CD4-positive, alpha-beta T cell treated with Interleukin-10 for 1 hour (primary cell): ENCODE data around the gene RRP1B.
"Not testable (repeated sequence)": the region's sequence is repeated elsewhere in the genome, so short reads cannot be mapped to it uniquely, and the experiment has no call there.

ENCODE experiments used
- DNase-seq: peaks from one replicate; pipeline ENCODE4 v3.0.0-alpha.2; 2020

Gene RRP1B

GRCh38 chr21:43675871-43676270 is 16.5 kb downstream of the RRP1B start:
- DNase-seq = no peak

GRCh38 chr21:43676391-43676790 is 17.0 kb downstream of the RRP1B start:
- DNase-seq = no peak

- DNase-seq = no peak
Observed at GRCh38 chr21:43679951-43680350, 20.6 kb downstream of the RRP1B start.

- DNase-seq = not testable (repeated sequence)
Observed at GRCh38 chr21:43680421-43680820, 21.1 kb downstream of the RRP1B start.

- no peak for DNase-seq
Observed at GRCh38 chr21:43681650-43682049, 22.3 kb downstream of the RRP1B start.

GRCh38 chr21:43684424-43684823 is 25.1 kb downstream of the RRP1B start:
- DNase-seq = no peak

GRCh38 chr21:43686811-43687565 is 27.6 kb downstream of the RRP1B start:
- DNase-seq = no peak

GRCh38 chr21:43687566-43688399 is 28.4 kb downstream of the RRP1B start:
- no peak for DNase-seq

- DNase-seq = no peak
Observed at GRCh38 chr21:43688906-43689305, 29.5 kb downstream of the RRP1B start.

- no peak for DNase-seq
Observed at GRCh38 chr21:43689556-43690337, 30.4 kb downstream of the RRP1B start.

- DNase-seq = no peak
Observed at GRCh38 chr21:43690346-43690745, 31.0 kb downstream of the RRP1B start.

GRCh38 chr21:43691086-43691795 is 31.9 kb downstream of the RRP1B start:
- no peak for DNase-seq

- no peak for DNase-seq
Observed at GRCh38 chr21:43691801-43692200, 32.4 kb downstream of the RRP1B start.

- no peak for DNase-seq
Observed at GRCh38 chr21:43692949-43693348, 33.6 kb downstream of the RRP1B start.

- DNase-seq = no peak
Observed at GRCh38 chr21:43693981-43694380, 34.6 kb downstream of the RRP1B start.

GRCh38 chr21:43694437-43695079 is 35.2 kb downstream of the RRP1B start:
- no peak for DNase-seq

GRCh38 chr21:43696214-43696613 is 36.9 kb downstream of the RRP1B start:
- no peak for DNase-seq

GRCh38 chr21:43697758-43698643 is 38.6 kb downstream of the RRP1B start:
- DNase-seq = no peak

GRCh38 chr21:43699492-43699777 is 40.1 kb downstream of the RRP1B start:
- not testable (repeated sequence) for DNase-seq

- no peak for DNase-seq
Observed at GRCh38 chr21:43699933-43700599, 40.7 kb downstream of the RRP1B start.
